ENCODE results near the gene RPSA.
"Not testable (repeated sequence)": the region's sequence is repeated elsewhere in the genome, so short reads cannot be mapped to it uniquely, and the experiment has no call there.

Gene RPSA

DNA sequence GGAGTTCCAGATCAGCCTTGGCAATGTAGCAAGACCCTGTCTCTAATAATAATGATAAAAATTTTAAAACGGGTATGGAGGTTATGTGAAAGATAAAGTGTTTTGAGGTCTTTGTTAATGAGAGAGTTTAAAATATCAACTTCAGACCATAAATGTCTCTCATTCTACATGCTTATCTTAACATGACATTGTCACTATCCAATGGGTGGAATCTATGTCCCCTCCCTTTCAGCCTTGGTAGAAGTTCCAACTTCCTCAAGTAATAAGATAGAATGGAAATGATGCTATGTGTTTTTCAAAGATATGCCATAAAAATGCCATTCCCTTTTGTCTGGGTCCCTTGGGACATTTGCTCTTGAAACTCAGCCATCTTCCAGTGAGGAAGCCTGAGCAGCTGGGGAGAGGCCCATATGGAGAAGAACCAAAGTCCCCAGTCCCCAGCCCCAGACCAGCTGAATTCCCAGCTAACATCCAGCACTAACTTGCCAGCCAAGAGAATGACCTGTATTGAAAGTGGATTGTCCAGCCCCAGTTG is 17.0 kb downstream of the RPSA start:
- no peak for DNase-seq

- no peak for DNase-seq
Measured at GRCh38 chr3:39426312-39426711, 19.8 kb downstream of the RPSA start.

DNA sequence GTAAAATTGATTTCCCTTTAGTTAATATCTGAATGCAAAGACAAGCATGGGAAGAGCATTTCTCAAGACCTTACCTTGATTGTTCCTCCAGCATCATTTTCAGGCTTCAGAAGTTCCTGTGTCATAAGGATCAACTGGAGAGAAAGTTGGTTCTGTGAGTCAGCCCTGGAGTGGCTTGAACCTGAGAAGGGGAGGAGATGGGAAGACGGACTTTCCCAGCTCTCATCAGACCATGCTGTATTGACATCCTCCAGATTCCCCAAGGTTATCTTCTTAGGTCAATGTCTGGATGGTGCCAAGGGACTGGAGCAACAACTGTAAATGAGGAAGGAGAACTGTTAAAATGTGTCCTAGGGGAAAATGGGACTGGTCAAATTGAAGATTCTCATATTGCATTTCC is 21.0 kb downstream of the RPSA start:
- no peak for DNase-seq

GRCh38 chr3:39428745-39429201 is 22.3 kb downstream of the RPSA start:
- DNase-seq, result no peak

DNA sequence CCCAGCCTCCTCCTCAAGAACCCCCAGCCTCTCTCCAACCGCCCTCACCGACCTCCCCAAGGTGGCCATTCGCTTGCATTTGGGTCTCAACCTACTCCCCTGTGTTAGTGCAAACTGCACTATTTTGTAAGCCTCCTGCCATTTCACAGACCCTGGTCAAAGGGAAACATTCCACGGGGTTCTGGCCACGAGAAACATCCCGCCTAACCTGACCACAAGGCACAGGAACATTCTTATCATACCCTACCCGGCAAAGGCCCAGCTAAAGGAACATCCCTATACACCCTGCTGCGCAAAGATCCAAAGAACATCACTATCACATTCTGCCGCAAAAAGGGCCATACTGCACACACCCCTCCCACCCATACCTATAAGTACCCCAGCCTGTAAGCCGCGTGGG is 22.9 kb downstream of the RPSA start:
- no peak for DNase-seq

DNA sequence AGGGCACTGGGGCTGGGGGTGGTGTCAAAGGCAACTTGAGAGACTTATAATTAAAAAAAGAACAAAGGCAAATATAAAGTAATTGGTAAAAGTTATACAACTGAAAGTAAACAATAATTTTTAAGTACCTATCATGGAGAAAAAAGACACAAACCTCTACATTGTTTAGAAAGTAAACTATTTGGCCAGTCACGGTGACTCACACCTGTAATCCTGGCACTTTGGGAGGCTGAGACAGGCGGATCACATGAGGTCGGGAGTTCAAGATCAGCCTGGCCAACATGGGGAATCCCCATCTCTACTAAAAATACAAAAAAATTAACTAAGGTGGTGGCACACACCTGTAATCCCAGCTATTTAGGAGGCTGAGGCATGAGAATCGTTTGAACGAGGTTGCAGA is 25.8 kb downstream of the RPSA start:
- DNase-seq, result no peak

DNA sequence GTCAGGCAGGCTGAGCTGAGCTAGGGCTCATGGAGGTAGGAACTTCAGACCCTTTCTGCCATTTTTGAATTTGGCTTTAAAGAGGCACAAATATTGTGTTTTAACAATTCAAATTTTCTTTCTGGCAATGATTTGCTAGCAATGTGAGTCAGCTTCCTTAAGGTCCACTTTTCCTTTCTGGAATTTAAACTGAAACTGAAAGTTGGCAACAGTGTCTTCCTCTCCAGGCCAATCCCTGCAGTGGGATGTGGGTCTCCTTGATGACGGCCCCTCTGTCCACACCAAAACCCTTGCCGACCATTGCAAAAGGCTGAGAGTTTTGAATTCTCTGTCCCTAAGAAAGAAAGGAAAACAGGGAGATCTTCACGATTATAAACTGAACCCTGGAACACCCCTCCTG is 27.1 kb downstream of the RPSA start:
- DNase-seq, result no peak

DNA sequence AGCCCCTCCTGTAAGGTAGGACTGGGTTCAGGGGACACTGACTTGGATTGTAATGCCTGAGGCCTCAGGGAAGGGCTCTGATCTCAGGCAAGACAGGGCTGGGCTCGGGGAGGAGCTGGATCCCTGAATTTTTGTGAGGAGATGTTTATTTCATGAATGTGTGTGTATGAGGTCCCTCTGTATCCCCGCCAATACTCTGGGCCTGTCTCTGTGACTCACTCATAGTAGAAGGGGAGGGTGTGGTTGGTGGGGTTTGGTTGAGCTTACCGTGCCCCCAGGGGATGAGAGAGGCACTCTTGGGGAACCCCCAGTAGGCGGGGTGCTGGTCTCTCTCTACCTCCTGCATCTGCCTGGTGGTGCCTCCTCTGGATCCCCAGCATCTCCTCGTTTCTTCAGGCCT is 28.1 kb downstream of the RPSA start:
- DNase-seq, result no peak

GRCh38 chr3:39435006-39435748 is 28.7 kb downstream of the RPSA start:
- no peak for DNase-seq

DNA sequence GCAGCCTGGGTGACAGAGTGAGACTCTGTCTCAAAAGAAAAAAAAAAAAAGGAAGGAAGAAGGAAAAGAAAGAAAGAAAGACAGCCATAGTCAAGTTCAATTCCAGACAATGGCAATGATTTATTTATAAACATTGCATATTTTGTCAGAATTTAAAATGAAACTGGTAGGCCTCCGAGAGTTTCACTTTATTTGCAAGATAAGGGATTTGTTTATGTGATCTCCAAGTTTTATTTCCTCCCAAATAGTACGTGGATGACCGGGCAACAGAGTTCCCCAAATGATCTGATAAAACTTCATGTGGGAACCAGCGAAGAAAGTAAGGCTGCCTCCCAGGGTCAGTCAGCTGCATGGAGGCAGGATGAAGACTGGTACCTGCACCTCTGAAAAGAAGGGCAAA is 32.4 kb downstream of the RPSA start:
- no peak for DNase-seq

GRCh38 chr3:39440316-39440715 is 33.8 kb downstream of the RPSA start:
- DNase-seq, result no peak

DNA sequence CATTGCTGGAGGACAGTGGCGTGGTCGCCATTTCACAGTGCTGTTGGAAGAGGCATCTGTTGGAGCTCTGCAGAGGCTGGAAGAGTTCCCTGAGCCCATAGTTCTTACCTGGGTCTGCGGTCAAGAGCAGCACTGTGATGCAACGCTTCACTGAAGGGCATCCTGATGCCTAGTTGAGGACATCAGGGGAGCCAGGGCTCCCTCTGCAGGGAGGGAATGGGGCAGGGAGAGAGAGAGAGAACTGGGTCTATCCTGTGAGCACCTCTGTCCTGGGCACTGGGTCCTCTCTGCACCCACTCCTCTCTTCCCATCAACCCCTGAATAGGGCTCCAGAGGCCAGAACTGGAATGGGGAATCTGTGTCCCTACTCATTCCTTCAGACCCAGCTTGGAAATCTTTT is 37.0 kb downstream of the RPSA start:
- no peak for DNase-seq

- no peak for DNase-seq
Measured at GRCh38 chr3:39445927-39446326, 39.4 kb downstream of the RPSA start.

DNA sequence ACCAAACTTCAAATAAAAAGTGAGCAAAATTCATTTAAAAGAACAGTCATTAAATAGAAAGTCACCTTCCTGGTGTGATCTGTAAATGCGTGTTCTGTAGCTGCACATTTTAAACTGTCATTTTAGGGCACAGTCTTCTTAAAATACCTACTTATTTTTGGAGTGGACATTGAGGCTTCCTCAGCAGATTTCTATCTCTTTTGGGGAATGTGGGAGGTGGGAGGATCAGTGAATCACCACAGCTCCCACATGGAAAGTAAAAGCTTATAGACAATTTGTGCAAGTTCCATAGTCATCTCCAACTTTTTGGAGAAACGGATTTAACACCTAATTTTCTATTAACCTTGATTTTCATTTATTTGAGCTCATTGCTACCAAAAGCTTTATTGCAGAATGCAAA is 39.9 kb downstream of the RPSA start:
- no peak for DNase-seq

GRCh38 chr3:39447637-39448483 is 41.3 kb downstream of the RPSA start:
- DNase-seq, result peak; percentile 70

DNA sequence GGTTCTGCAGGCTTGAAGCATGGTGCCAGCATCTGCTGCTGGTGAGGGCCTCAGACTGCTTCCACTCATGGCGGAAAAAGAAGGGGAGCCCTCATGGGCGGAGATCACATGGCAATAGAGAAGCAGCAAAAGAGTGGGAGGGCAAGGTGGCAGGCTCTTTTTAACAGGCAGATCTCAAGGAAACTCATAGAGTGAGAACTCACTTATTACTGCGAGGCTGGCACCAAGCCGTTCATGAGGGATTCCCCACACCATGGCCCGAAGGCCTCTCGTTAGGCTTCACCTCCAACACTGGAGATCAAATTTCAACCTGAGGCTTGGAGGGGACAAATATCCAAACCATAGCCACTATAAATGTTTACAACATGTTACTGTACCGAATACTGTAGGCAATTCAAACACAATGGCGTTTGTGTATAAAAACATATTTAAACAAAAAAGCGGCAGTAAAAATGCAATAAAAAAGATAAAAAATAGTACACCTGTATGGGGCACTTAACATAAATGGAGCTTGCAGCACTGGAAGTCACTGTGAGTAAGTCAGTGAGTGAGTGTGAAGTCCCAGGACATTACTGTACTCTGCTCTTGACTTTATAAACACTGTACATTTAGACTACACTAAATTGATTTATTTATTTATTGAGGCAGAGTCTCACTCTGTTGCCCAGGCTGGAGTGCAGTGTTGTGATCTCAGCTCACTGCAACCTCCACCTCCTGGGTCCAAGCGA is 42.1 kb downstream of the RPSA start:
- DNase-seq, result no peak

DNA sequence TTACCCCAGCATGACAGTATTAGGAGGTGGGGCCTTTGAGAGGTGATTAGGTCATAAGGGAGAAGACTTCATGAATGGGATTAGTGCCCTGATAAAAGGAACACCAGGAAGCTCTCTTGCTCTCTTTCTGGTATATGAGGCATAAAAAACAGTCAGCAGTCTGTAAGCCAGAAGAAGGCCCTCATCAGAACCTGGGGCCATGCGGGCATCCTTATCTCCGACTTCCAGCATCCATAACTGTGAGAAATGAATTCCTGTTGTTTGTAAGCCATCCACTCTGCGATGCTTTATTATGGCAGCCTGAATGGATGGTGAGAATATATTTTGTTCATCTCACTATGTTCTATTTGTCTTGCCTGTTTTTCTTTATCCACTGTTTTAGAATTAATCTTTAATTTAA is 43.3 kb downstream of the RPSA start:
- DNase-seq, result no peak

DNA sequence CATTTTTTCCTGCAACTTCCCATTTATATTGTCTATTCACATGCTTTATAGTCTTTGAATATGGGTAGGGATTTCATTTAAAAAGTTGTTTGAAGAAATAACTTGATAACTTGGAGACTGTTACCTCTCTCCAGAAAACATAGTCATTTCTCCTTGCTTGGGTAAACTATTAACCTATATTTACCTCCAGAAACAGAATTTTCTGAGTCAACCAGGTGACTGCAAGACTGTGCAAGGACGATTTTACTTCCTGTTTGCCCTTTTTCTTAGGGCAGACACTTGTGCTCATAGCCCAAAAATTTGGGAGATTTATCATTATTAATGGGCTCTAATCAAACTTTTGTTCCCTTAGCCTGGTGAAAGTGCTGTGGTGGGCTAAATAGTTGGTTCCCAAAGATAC is 46.6 kb downstream of the RPSA start:
- DNase-seq, result no peak

- DNase-seq, result not testable (repeated sequence)
Measured at GRCh38 chr3:39453872-39454271, 47.4 kb downstream of the RPSA start.

DNA sequence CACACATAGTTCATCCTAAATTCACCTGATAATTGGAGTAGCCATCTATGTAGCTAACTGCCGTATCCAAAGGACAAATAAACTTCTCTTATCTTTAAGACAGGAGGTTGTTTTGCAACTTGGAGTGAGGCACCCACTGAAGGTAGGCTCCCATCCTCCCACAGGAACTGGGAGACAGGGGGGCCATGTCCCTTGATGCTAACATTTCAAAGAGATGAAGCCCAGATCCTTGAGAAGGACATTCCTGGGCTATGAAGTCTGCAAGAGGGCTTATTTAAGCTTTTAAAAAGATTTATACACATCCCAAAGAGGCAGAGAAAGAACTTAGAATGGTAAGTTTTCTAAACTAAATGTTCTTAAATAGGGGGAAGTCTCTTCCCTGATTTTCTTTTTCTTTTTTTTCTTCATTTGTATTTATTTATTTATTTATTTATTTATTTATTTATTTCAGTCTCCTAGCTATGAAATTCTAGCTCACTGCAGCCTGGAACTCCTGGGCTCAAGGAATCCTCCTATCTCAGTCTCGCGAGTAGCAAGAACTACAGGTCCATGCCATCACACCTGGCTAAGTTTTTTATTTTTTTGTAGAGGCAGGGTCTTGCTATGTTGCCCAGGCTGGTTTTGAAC is 48.2 kb downstream of the RPSA start:
- no peak for DNase-seq

DNA sequence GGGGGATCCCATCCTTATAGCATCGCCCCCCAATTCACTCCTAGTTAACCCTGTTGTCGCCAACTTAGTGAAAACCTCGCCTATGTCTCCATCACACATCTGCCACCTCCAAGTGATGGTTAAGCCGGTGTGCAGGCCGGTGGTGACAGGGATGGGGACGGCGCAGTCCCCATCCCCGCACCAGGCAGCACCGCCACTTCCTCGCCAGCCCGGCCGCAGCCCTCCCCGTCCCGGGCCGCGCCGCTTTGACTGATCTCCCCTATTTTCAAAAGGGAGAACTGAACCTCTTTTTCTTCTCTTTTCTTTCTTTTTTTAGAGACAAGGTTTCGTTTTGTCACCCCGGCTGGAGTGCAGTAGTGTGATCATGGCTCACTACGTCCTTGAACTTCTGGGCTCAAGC is 49.6 kb downstream of the RPSA start:
- DNase-seq, result no peak

DNA sequence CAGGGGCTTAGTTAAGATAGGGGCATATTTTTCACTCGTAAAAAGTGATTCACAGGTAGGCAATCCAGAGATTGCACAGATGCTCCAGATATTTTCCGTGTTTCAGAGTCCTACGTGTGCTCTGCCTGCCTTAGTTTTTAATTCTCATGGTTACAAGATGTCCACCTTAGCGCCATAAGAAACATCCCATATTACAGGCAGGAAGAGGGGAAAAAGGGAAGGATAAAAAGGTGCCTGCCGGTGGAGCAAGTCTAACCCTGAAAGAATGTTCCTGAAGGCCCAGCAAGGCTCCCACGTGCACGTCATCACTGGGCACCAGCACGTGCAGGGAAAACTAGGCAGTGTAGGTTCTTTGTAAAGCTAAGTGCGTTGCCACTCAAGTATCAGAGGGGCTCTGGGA is 50.8 kb downstream of the RPSA start:
- DNase-seq, result no peak

DNA sequence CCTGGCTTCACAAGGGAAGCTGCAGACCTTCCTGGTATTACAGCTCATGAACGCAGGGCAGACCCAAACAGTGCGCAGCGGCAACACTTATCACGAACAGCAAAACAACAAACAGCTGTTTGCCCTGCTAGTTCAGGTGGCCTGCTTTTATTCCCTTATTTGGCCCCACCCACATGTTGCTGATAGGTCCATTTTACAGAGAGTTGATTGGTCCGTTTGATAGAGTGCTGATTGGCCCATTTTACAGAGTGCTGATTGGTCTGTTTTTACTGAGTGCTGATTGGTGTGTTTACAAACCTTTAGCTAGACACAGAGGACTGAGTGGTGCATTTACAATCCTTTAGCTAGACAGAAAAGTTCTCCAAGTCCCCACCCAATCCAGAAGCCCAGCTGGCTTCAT is 52.1 kb downstream of the RPSA start:
- not testable (repeated sequence) for DNase-seq

Data from retina (tissue), 1 donor.